Cardiac fibroblast (primary cell): ENCODE results near the gene OCIAD2.
"Not testable (repeated sequence)": the region's sequence is repeated elsewhere in the genome, so short reads cannot be mapped to it uniquely, and the experiment has no call there.

Experiments used
- DNase-seq, 2 donors: peaks; one replicate each; pipeline versions ENCODE4 v3.0.0 to v3.0.0-alpha.2; 2010; ENCODE audit warnings: low read depth in 2 of 2
- H3K4me3 ChIP-seq, 2 donors: replicated peaks in 1 of 2; 1 replicate in 1 of 2; 2 replicates in 1 of 2; pipeline ENCODE4 v1.5.1; 2011; ENCODE audit warnings: low read depth in 2 of 2, low read length in 2 of 2, mild to moderate bottlenecking in 2 of 2, moderate library complexity in 1 of 2
- CTCF ChIP-seq: IDR thresholded peaks from one replicate; pipeline ENCODE4 v1.5.1; 2011; ENCODE audit warnings: low read depth, mild to moderate bottlenecking, low read length, inconsistent platforms

The OCIAD2 gene

GRCh38 chr4:48930654-48931053 is 24.1 kb upstream of the OCIAD2 start:
- no peak for TF ChIP-seq CTCF
- no peak for DNase-seq
- no peak overlapping the region for H3K4me3 ChIP-seq

GRCh38 chr4:48924416-48924815 is 17.8 kb upstream of the OCIAD2 start:
- TF ChIP-seq CTCF, result no peak
- H3K4me3 ChIP-seq, result no peak overlapping the region
- no peak for DNase-seq

- not testable (repeated sequence) for H3K4me3 ChIP-seq, DNase-seq
Observed at GRCh38 chr4:48923065-48923464, 16.5 kb upstream of the OCIAD2 start.

- DNase-seq, result no peak
- H3K4me3 ChIP-seq, result no peak overlapping the region
- no peak for TF ChIP-seq CTCF
Observed at GRCh38 chr4:48914311-48914710, 7.7 kb upstream of the OCIAD2 start.

GRCh38 chr4:48913346-48913745 is 6.8 kb upstream of the OCIAD2 start:
- DNase-seq, result peak; percentile 76 to 91

GRCh38 chr4:48912349-48912748 is 5.8 kb upstream of the OCIAD2 start:
- DNase-seq, result no peak
- TF ChIP-seq CTCF, result no peak

More at GRCh38 chr4:48913346-48913745, 6.8 kb upstream of the OCIAD2 start:
- no peak overlapping the region for H3K4me3 ChIP-seq
- TF ChIP-seq CTCF, result no peak

GRCh38 chr4:48910511-48910910 is 3.9 kb upstream of the OCIAD2 start:
- TF ChIP-seq CTCF, result no peak
- DNase-seq, result peak in 1 of 2 donors; percentile 21
- no peak overlapping the region for H3K4me3 ChIP-seq

More at GRCh38 chr4:48912349-48912748, 5.8 kb upstream of the OCIAD2 start:
- no peak overlapping the region for H3K4me3 ChIP-seq
